Vagina (tissue), 2 donors: ENCODE results near the gene CIAPIN1.

ENCODE experiments used
- POLR2A ChIP-seq, 2 donors: fragments of 450-650 bp; IDR thresholded peaks; one replicate each; pipeline ENCODE4 v1.6.1; 2017; ENCODE audit warnings: antibody characterized with exemption in 2 of 2, mild to moderate bottlenecking in 2 of 2, moderate library complexity in 2 of 2
- POLR2AphosphoS5 ChIP-seq, 2 donors: sonication (generic); formaldehyde crosslinking; IDR thresholded peaks; one replicate each; pipeline ENCODE4 v1.9.0; 2017; ENCODE audit warnings: antibody characterized with exemption in 2 of 2, mild to moderate bottlenecking in 2 of 2, low read depth in 1 of 2; ENCODE audit not compliant: insufficient read depth in 1 of 2
- TF ChIP-seq, protein P1 (sequence below), 3 experiments: fragments of 450-650 bp in 2 of 3; fragments of 200-600 bp in 1 of 3; sonication (generic) in 1 of 3; IDR thresholded peaks; one replicate each; pipeline ENCODE4 v1.5.1; 2017 to 2019; ENCODE audit warnings: antibody characterized with exemption in 3 of 3, mild to moderate bottlenecking in 2 of 3, moderate library complexity in 2 of 3

DNA sequence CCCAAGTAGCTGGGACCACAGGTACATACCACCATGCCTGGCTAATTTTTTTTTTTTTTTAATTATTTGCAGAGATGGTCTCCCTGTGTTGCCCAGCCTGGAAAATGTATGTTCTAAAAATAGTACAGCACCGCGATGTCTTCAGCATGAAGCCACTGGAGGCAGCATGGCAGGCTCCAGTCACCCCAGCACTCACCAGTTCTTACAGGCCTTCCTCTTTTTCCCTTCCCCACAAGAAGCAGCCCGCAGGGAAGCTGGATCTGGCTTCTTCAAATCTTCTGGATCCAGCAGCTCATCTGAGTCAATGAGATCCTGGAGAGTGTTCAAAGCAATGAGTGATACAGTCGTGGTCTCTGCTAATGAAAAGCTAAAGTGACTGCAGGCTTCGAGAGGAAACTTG is 16.2 kb downstream of the CIAPIN1 start:
- TF ChIP-seq POLR2A (IDR thresholded peaks at IDR 0.05) = no peak
- TF ChIP-seq, protein P1, sequence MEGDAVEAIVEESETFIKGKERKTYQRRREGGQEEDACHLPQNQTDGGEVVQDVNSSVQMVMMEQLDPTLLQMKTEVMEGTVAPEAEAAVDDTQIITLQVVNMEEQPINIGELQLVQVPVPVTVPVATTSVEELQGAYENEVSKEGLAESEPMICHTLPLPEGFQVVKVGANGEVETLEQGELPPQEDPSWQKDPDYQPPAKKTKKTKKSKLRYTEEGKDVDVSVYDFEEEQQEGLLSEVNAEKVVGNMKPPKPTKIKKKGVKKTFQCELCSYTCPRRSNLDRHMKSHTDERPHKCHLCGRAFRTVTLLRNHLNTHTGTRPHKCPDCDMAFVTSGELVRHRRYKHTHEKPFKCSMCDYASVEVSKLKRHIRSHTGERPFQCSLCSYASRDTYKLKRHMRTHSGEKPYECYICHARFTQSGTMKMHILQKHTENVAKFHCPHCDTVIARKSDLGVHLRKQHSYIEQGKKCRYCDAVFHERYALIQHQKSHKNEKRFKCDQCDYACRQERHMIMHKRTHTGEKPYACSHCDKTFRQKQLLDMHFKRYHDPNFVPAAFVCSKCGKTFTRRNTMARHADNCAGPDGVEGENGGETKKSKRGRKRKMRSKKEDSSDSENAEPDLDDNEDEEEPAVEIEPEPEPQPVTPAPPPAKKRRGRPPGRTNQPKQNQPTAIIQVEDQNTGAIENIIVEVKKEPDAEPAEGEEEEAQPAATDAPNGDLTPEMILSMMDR (IDR thresholded peaks at IDR 0.05) = no peak
- no peak for TF ChIP-seq POLR2AphosphoS5 (IDR thresholded peaks at IDR 0.05; ENCODE audit: insufficient read depth in 1 of 2, low read depth in 1 of 2)
